ENCODE results near the gene PDZD2.
"Not testable (repeated sequence)": the region's sequence is repeated elsewhere in the genome, so short reads cannot be mapped to it uniquely, and the experiment has no call there.

PDZD2 gene

DNA sequence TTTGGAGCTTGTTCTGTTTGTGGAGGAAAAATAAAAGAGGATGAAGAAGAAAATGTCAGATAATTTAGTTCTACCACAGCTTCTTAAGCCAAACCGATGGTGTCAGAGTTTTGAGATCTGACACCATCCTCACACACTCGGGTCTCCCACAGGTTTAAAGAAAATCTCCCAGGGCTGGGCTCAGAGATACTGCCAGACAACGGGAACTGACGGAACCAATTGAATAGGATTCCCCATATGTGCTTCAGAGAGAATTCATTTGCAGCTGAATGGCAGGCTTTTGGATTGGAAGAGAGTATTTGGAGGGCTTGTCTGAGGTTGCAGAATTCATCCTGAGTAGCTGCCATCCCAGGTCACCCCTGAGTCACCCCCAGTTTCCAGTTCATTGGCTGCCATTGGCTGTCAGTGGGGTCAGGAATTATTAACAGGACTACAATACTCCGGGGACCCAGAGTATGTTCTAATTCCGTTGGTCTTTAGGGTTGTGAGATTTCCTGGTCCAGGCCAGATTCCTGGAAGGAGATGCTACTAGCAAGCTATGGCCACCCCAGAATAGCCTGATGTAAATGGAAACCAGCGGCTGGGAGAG is 131.3 kb downstream of the PDZD2 start:
- no peak for DNase-seq (ENCODE audit: low read depth)

DNA sequence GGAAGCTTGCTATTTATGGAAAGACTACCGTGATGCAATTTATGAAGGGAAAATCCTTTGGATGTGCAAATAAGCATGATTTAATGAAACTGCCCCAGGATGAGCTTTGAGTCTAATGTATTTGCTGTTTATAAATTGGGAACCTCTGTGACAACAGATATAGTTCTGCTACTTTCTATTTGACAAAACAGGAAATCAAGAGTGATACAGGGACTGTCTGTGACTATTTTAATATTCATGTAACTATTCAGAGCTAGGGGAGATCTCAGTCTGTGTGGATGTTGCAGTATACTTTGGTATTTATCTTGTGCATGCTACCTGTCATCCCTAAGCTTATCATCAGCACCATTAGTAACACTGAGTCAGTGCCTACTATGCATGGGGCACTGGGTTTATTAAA is 132.1 kb downstream of the PDZD2 start:
- no peak for DNase-seq (ENCODE audit: low read depth)

DNA sequence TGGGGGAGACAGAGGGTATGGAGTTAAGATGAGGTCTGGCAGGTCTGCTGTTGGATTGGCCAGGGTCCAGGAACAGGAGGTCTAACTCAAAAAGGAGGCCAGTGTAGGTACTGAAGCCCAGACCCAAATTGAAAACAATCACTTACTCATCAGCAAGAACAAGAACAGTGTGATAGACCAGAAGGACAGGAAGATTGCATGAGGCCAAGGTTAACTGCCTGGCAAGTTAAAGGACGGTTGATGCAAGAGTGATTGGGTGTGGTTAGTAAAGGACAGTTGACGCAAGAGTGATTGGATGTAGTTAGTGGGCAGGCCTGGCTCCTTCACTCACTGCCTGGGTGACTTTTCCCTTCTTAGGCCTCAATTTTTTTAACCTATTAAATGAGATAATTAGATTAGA is 132.6 kb downstream of the PDZD2 start:
- DNase-seq (ENCODE audit: low read depth): no peak

DNA sequence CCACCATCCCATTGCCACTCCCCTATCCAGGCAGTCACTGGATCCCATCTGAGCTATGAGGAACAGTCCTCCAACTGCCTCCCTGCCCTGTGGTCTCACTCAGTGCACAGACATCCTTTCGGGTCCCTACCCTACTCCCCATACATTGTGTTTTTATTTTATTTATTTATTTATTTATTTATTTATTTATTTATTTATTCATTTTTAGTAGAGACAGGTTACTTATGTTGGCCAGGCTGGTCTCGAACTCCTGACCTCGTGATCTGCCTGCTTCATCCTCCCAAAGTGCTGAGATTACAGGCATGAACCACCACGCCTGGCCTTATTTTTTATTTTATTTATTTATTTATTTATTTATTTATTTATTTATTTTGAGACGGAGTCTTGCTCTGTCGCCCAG is 137.4 kb downstream of the PDZD2 start:
- not testable (repeated sequence) for DNase-seq (ENCODE audit: low read depth)

DNA sequence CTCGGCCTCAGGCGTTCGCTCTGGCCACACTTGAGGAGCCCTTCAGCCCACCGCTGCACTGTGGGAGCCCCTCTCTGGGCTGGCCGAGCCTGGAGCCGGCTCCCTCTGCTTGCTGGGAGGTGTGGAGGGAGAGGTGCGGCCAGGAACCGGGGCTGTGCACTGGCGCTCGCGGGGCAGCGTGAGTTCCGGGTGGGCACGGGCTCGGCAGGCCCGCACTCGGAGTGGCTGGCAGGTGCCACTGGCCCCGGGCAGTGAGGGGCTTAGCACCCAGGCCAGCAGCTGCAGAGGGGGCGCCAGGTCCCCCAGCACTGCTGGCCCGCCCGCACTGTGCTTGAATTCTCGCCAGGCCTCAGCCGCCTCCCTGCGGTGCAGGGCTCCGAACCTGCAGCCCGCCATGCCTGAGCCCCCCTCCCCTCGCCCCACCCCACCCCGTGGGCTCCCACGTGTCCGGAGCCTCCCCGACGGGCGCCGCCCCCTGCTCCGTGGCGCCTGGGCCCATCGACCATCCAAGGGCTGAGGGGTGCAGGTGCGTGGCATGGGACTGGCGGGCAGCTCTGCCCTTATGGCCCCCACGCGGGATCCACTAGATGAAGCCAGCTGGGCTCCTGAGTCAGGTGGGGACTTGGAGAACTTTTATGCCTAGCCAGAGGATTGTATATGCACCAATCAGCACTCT is 138.2 kb downstream of the PDZD2 start:
- DNase-seq (ENCODE audit: low read depth): no peak

DNA sequence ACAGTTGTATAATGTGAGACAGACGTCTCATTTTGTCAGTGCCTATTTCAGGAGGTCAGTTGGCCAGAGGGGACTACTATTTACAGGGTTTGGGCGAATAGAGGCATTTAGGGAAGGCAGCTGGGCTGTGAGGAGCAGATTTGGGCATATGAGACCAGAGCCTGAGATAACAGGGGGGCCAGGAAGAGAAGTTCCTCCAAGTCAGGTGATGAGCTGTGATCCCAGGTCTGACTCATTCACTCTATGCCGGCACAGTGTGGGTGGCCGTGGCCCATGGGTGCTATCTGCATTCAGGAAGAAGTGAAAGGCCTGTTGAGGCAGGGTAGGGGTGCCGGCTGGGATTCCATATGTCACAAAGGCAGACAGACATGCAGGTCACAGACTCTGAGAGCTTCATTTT is 142.8 kb downstream of the PDZD2 start:
- no peak for DNase-seq (ENCODE audit: low read depth)

DNA sequence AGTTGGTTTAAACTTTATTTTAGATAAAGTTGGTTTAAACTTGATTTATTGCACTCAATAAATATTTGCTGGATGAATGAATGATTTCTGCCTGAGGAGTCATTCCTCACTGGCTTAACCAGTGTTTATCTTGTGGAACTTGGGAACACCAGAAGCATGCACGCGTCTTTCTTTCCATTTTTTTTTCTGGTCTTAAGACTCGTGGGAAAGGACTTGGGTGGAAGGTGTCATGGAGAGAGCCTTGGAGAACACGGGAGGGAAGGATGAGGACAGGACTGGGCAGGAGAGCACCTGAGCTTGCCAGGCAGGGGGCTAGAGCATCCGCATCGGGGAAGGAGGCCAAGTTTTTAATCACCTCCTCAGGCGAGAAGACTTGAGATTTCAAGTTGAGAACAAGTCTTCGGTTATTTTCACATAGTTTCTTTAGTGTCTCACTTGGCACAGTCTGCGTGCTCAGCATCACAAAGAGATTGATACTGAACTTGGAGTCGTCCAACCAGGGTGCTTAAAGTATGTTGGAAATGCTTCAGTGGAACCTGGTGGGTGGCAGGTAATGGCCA is 144.2 kb downstream of the PDZD2 start:
- no peak for DNase-seq (ENCODE audit: low read depth)

DNA sequence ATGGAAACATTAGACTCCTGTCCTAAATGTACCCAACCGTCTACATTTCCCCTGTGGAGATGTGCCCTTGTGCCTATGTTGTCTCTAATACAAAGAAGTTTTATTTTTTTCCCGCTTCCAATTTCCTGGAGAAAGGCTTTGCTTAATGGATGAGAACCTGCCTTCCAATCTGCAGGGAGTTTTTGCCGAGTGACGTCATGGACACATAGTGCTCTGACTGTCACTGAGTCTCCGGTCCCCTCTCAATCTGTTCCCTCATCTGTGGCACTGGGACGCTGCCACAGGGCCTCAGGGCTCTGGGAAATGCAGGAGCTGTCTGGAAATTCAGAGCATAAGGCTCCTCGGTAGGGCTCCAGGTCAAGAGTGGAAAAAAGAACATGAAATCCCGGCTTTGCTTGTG is 144.8 kb downstream of the PDZD2 start:
- no peak for DNase-seq (ENCODE audit: low read depth)

DNA sequence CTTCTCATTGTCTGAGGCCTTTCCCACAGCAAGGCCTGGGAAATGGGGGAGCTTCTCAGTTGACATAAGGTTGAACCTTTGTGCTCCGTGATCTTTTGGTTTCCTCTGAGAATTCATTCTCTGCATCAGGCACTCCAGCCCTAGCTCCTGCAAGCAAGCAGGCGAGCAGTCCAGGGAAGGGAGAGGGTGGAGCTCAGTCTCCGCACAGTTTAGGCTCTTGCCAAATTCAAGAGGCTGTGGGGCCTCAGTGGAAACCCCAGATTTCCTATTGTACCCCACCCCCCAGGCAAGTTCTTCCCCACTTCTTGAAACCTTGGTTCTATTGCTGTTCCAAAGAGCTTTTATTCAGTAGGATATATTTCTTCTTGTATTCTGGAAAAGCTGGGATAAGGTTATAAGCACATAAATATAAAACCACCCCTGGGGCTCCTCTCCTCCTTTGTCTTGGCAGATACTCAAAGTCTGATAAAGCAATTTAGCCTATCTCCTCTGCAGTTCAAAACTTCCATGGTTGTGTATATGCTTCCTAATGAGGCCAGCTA is 147.2 kb downstream of the PDZD2 start:
- DNase-seq (ENCODE audit: low read depth): no peak

DNA sequence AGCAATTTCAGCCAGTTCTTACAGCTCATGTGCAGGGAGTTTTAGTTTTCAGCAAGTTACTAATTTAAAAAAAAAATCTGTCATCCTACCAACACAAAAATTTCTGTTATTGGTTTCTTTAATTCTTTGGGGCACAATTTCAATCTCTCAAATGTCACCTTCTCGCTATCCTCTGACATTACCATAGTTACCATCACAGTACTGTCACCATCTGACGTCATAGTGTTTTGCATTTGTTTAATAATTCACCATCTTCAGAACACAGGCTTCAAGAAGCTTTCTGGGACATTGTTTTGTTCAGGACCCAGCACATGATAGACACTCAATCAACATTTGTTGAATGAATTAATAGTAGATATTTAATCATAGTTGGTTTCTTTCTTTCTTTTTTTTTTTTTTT is 155.1 kb downstream of the PDZD2 start:
- DNase-seq (ENCODE audit: low read depth): no peak

DNA sequence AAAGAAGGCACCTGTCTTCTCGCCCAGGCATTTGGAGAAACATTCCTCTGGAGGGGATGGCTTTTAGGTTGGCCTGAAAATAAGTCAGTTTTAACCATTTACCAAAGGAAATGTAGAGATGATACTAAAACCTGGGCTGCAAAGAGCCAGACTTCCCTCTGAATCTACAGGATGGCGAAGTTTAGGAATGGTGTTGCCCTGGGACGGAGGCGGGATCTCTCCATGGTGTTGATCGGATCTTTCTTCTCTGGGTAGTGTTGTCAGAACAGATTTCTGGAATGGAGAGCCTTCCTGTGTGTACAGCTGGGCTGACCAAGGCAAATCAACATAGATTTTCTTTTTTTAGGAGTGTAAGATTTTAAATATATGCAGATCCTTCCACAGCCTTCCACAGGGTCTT is 159.2 kb downstream of the PDZD2 start:
- DNase-seq (ENCODE audit: low read depth): no peak

DNA sequence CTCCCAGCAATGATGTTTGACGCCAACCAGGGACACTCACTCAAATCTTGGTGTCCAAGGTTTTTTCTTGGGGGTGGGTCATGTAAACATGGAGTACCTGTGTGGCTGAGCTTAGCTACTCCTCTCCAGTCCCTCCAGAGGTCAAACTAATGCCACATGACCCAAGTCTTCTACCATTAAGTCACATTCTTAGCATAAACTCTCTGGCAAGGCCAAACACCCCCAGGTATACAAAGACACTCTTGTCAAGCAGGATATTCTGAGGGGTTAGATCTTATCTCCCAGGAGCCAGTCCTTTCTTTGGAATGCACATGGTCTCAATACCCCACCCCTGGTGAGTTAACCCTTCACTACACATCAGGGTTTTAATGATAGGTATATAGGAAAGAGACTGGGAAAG is 161.4 kb downstream of the PDZD2 start:
- DNase-seq (ENCODE audit: low read depth): no peak

DNA sequence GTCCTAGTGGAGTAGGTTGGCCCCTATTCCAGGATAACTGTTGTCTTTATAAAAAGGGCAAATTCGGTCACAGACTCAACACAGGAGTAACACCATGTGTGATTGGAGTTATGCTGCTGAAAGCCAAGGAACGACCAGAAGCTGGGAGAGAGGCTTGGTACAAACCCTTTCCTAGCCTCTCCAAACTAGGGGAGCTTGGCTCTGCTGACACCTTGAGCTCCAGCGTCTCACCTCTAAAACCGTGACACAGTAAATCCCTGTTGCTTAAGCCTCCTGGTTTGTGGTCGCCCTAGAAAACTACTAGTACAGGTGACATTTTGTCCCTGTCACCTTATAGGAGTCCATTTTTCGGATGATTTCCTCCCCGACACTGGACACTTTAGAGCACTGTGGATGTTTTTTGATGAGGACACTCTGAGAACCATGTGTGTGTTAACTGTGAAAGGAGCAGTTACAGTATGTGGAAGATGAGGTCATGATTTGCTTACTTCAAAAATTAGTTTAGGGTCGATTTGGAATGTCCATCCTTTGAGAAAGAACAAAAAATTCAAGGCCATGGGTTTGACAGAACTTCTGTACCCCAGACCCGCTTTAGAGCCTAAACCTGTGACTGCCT is 167.0 kb downstream of the PDZD2 start:
- no peak for DNase-seq (ENCODE audit: low read depth)

DNA sequence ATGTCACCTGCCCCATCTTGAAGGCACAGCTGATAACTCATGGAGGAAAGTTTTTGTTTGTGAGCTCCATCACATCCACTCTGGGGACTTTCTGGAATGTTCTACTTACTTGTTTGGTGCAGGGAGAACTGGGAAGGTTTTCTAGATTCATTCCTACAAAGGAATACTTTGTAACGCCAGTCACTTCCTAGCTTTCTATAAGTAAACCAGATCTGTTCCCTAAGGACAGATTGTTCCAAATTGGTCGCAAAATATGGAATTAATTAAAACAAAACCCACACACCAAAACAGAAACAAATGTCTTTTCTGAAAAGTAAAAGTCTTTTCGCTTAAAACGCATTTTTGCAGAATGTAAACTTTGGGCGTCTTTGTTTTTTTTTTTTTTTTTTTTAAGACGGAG is 167.6 kb downstream of the PDZD2 start:
- no peak for DNase-seq (ENCODE audit: low read depth)

DNA sequence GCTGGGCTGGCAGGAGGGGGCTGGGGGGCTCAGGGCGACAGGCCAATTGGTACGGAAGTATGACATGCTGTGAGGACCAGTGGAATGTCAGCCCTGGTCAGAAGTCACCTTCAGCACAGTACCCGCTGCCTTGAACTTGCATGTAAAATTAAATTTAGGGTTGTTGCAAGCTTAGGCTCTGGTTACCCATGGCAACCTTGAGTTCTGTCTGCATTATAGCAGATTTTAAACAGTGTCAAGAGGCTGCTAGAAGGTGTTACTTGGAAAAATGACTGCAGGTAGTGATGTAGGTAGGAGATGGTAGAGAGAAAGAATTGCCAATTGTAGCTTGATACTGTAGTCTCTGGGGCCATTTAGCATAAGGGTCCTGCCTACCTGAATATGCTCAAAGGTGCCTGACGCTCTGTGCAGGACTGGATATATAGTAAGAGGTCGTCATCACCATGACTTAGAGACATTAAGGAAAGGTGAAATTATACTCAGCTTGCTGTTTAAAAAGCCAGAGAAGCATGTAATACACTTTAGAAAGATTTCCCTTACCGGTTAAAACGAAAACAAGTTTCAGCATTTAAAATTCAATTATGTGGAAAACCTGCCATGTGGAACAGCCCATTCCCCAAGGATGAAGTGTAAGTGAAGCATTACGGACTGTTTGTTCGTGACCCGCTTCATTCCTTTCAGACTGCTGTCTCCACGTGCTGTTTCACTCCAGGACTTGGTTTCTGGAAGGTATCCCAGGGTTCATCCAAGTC is 169.0 kb downstream of the PDZD2 start:
- no peak for DNase-seq (ENCODE audit: low read depth)

DNA sequence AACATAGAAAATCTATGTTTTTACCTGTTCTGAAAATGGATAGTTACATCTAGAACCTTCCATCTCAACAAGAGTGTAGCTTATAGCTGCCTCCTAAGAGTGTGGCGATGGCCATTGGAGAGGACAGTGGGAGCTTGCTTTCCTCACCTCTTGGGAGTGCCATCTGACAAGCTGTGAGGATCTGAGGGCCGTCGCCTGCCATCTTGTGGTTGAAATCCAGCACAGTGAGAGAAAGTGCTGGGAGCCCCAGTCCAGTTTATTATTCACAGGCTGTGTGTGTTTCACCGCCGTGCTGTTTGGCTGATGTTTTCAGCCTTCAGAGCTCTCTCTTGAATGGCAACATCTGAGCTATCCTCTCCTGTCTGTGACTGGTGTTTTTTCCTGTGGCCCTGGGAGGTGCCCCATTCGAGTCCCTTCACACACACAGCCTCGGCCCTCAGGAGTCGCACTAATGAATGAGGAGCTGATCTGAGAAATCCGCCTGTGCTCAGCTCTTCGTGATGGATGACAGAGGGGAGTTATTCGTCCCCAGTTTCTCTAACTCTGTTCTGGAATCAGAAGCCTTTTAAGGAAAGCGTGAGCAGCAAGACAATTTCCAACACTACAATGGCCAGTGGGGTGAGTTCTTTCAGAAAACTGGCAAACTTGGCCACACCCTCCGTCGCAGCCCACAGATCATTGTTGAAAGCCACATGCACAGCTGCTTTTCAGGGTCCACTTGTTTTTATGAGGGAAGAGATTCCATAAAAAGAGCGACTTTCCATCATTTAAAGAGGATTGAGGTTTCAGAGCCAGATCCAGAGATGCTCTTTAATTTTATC is 170.3 kb downstream of the PDZD2 start:
- DNase-seq (ENCODE audit: low read depth): no peak

DNA sequence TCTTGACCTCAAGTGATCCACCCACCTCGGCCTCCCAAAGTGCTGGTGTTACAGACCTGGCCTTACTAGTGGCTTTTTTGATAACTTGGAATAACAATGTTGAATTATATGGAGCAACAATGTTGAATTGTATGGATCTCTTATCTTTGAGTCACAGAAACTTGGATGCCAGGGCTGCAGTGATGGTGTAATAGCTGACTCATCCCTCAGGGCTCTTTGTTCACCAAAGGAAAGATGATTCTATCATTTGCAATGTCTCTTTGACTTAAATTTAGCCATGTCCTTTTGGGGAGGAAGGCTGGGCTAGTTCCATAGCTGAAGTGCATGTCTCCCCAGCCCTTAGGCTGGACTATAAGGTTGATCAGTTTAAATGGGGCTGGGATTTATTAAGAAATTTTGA is 172.3 kb downstream of the PDZD2 start:
- DNase-seq (ENCODE audit: low read depth): no peak

DNA sequence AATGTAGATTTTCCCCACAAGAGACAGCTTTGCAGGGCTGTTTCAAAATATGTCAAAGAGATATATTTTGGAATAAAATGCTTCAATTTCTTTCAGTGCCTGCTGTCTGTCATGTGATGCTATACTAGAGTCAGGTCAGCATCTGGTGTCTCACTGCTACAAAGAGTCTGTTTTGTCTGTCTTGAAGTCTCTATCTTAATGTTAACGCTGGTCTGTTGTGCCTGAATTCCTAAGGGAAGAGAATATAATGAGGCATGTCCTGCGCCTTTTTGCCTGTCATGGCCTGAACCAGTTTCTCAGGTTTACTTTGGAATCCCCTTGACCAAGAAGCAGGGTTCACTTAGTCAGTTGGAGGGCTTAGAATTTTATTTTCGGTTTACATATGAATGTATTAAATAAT is 176.4 kb downstream of the PDZD2 start:
- DNase-seq (ENCODE audit: low read depth): no peak

DNA sequence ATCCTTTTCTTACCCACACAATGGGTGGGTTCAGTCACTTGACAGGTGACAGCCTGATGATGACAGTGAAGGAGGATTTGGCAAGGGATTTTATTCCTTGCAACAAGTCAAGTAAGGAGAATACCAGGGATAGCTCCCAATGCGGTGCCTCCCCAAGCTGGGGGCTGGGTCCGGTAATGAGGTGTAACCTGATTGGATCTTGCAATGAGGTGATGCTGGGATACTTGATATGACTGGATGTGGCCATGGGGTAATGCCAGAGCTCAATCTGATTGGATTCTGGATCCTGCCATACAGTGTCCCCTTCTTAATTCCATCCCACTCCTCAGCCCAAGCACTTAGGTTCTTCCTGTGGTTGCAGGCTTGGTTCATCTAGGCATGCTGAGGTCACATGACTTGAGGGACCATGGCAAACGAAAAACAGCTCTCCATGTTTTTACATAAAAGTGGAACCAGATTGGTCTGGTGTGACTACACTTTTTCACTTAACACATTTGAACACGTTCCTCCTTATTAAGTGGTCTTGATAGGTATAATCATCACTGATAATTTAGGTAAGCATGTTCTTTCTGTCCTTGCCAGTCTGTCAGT is 181.1 kb downstream of the PDZD2 start:
- DNase-seq (ENCODE audit: low read depth): no peak

DNA sequence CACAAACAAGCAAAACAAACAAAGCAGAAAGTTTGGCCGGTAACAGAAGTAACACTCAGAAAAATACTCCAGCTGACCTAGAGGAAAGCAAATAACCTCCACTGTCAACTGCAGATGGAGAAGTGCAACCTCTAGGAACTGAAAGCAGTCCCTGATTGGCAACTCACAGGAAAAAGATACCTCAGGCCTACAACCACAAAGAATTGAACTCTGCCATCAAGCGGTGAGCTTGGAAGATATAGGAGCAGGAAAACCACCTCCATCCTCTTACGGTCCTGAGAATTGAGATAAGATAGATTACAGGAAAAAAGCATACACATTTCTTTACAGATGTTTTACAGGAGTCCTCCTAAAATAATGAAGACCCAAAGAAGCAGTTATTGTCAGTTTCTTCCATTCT is 184.5 kb downstream of the PDZD2 start:
- DNase-seq (ENCODE audit: low read depth): no peak

DNA sequence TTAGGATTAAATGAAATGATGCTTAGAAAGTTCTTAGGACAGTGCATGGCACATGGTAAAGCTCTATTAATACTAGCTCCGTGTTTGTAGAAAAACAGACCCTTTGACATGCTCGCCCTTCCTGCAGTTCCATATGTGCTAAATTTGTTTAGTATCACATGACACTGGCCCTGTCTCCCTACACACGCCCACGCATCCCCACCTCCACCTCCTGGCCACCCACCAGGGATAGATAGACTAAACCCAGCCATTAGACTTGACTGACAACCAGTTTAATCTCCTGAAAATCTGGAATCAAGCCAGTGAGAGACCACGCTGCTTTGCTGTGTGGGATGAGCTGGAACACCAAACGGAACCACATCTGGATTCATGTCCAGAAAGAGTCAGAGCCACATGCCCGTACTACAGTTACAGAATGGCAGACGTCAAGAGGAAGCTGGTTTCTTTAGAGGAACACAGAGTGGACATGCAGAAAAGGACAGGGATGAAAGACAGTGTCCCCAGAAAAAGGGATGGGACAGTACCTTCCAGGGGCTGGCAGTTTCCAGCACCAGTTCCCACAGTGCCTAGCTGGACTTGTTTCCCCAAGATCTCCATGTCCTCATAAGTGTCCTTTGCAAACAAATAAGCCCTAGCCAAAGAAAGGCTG is 186.1 kb downstream of the PDZD2 start:
- DNase-seq (ENCODE audit: low read depth): no peak

Measured in activated gamma-delta T cell treated with anti-CD3 and anti-CD28 coated beads, Interleukin-2, amount 50 U/mL, for 16 hours (primary cell).